ENCODE data around the gene ZBTB25.

GRCh38 chr14:64400829-64401459, 102.7 kb downstream of the ZBTB25 start:
- TF ChIP-seq EZH2phosphoT487 (IDR thresholded peaks at IDR 0.05; ENCODE audit: insufficient read depth, low read depth) = no peak
- TF ChIP-seq EZH2 (IDR thresholded peaks at IDR 0.05; ENCODE audit: insufficient read depth, poor library complexity, severe bottlenecking) = no peak
